GM18505 (cell line): ENCODE results near the gene RASSF10.

Experiments used
- ATAC-seq: cut with Tn5 transposase; IDR thresholded peaks from one replicate; pipeline ENCODE4 v1.9.1; 2021; ENCODE audit not compliant: unreplicated experiment
- POLR2A ChIP-seq: IDR thresholded peaks from 4 replicates; pipeline ENCODE4 v1.6.1; 2011; ENCODE audit warnings: borderline replicate concordance; ENCODE audit not compliant: insufficient read depth, insufficient read length; ENCODE audit errors: extremely low read depth

The RASSF10 gene

DNA sequence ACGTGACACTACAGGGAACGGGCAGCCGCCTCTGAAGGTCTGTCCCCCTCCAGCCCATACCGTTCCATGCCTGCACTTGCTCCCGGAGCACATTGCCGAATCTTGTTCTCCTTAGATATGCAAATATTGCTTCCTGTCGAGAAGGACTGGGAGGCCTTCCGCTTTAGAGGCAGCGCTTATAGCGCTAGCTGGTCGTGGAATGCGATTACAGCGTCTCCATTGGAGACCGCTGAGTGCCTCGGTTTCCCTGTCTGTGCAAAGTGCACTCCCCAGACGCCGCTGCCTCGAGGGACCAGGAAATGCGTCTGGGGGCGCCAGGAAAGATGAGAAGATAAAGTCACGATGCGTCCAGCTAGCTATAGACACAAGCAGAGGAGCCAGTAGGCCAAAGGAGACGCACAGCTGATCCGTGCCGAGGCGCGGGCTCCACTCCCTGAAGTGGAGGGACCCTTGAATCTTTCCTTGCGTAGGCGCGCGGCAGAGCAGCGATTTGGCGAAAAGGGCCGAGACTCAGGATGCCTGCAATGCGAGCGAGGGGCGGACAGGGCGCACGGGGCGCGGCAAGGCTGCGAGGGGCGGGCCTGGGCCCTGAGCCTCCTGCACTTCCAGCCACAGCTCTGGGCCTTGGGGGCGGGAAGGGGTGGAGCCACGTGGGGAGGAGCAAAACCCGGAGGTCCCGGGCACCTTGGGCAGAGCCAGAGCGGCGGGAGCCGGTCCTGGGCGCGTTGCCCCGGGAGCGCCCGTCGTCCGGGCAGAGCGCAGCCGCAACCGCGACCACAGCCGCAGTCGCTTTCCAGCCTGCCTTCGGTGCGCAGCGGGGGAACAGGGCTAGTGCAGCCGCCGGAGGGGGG, at the start of gene RASSF10:
RASSF10 (plus strand) TSS at position 692 of the 851 bp plus-strand sequence. CDS start 261 bp downstream, outside the sequence.
- TF ChIP-seq POLR2A = no peak
- ATAC-seq = no peak

DNA sequence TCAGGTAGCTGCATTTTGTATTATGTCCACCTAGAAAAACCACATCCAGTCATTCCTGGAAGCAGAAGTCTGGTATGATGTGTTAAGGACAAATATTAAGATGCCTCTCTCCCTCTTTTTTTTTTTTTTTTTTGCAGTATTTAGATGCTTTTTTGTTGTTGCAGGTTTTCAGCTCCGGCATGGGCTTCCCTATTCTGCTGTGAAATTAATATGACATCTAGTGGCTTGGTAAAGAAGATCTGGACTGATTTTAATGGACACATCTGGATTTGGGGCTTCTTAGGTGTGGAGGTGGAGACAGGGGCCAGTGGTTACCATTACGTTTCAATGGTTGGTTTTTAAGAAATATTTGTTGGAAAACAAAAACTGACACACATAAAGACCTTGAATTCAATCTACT, 47.5 kb upstream of the RASSF10 start:
- TF ChIP-seq POLR2A = no peak
- ATAC-seq = no peak

DNA sequence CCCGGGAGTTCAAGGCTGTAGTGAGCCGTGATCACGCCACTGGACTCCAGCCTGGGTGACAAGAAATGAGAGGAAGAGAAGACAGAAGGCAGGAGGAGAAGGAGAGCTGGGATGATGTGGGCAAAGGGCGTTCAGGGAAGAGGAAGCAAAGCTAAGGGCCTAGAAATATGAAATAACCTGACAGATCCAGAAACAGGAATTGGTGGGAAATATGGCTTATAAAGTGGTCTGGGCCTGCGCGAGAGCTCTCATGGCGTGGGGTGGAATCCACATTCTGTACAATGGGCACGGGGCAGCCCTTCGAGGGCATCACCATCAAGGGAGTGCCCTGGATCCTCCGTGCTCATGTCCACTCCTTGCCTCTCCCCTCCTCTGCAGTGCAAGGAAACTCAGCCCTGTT, 46.8 kb upstream of the RASSF10 start:
- ATAC-seq = no peak
- TF ChIP-seq POLR2A = no peak

DNA sequence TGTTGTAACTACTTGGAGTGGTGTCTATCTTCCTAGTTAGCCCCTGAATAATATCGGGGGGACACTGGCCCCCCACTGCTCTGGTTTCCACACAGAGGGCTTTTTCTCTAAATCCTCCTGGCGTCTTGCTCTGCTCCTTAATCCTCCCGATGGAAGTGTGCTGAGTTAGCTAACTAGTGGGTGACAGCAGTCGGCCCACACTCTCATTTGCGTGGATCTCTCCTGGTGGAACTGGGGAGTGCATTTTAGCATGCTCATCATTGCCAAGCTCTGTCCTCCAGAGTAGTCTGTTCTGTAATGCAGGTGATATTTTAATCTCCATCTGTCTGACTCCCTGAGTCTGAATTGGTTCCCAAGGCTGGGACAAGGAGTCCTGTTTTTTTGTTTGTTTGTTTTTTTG, 46.1 kb upstream of the RASSF10 start:
- ATAC-seq = no peak
- TF ChIP-seq POLR2A = no peak

DNA sequence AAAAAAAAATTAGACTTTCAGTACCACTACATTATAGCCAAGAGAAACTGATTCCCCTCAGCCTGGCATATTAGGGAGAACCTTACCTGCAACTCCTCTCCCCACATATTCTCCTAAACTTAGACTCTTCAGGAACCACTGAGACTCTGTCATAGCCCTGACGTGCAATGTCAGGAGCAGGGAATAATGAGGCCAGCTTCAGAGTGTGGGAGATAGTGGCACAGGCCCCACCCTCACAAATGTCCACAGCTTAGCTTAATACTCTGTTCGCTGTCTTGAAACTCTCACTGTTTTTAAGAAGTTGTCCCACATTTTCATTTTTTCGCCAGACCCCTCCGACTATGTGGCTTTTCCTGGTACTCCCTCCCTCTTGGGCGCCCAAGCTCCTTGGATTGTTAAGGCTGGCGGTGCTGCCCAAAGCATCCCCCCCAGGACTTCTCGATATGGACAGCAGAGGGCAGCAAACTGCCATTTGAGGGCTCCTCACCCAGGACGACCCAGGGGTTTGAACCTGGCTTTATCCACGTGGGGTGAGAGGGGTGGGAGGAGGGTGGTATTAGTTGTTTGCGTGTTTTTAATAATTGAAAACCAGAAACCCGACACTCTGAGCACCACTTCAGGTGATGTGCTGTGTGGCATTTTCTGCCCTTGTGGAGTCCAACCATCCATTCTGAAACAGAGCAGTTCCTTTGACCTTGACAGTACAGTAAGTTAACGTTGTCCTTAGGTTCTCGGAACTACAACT, 45.2 kb upstream of the RASSF10 start:
- no peak for TF ChIP-seq POLR2A
- peak; percentile 71 for ATAC-seq

DNA sequence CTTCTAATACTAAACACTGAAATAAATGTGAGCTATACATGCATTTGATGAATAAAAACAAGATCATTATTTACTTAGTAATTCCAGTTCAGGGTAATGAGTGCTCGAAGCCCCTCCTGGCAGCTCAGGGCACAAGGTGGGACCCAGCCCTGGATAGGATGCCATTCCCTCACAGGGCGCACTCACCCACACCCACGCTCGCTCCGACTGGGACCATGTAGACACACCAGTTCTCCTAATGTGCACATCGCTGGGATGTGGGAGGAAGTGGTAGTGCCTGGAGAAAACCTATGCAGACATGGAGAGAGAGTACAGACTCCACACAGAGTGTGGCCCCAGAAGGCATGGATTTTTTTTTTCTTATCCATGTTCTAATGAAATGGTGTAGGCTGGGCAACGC, 44.5 kb upstream of the RASSF10 start:
- ATAC-seq = no peak
- TF ChIP-seq POLR2A = no peak

DNA sequence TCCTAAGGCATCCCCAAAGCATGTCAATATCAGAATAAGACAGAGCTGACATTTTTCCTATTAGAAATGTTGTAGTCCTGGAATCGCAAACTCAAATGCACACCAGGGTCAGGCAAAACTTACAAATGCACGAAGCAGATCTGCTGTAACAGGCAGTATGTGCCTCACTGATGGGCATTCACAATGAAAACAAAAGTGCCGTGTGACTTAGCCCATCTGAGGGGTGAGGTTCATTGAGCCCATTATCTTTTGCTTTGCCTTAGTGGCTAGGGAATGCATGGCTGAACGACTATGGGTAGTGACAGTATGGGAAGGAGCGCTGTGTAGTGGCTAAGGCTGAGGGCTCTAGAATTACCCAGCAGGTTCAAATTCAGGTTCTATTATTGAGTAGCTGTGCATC, 43.1 kb upstream of the RASSF10 start:
- no peak for ATAC-seq
- TF ChIP-seq POLR2A = no peak

DNA sequence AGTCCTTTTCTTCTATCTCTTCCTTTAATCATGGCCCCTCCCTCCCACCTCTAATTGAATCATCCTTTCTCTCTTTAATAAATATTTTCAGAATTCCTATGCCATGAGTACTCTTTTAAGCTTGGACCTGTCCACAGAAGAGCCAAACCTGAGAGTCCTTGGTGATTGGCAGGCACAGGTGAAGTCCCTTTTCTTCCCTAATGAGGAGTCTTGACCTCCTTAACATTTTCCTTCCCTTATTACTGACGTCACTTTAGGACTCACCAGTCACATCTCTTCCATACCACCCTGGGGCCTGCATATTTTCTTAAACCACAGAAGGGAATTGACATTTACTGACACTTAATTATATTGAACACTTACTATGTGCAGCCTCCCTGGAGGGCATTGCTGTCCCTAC, 41.0 kb upstream of the RASSF10 start:
- TF ChIP-seq POLR2A = no peak

DNA sequence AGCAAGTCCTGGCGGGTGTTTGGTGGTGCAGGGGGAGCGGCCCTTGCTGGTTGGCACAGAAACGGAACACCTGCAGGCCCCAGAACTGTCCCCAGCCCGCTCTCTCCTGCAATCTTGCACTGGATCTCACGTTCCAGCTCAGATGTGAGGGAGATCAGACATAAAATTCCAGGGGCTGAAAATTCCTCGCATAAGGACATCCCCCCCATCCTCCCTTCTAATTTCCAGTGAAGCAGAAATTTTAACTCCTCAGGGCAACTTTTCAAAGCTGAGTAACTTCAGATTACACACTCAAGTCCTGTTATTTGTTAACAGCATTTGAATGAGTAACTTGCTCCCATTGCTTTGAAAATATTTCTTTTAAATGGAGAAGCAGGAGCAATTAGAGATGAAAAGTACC, 40.3 kb upstream of the RASSF10 start:
- ATAC-seq = no peak

More for the DNA sequence above, 41.0 kb upstream of the RASSF10 start:
- no peak for ATAC-seq

DNA sequence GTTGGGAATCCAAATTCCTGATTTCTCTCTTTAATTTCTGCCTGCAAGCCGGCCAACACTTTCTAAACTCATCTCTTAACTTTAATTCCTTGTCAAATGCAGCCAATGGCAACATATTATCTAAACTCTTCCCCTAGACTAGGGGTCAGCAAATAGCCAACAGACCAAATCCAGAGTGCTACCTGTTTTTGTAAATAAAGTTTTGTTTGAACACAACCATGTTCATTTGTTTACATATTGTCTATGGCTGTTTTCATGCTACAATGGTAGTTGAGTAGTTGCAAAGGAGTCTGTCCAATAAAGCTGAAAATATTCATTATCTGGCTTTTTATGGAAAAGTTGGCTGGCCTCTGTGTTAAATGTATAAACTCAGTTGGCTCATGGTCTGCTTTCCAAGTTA, 37.2 kb upstream of the RASSF10 start:
- TF ChIP-seq POLR2A = no peak
- ATAC-seq = no peak

More for the DNA sequence above, 40.3 kb upstream of the RASSF10 start:
- no peak for TF ChIP-seq POLR2A

DNA sequence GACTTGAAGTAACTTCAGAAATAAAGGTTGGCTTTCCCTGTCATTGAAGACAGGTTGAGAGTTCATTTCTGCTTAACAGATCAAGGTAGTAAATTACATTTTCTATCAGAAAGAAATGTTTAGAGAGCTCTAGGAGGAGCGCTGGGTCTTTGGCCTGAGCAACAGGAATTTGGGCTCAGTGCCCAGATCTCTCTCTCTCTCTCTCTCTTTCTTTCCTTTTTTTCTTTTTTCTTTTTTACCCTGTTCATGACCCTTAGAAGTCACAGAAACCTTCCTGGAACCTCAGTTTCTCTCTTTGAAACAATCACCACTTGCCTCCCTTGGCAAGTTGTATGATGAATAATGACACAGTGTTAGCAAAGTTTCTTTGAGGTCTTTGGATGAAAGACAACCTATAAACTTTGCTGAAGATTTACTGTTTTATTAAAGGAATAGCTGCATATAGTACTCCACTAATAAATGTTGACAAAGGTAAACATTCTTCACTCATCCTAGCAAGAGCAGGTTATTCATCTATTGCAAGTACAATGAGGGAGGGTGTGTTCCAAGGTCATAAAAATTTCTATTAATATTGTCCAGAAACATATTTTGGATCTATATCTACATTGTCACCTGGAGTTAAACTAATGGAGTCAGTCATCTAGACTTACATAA, 35.5 kb upstream of the RASSF10 start:
- no peak for TF ChIP-seq POLR2A

DNA sequence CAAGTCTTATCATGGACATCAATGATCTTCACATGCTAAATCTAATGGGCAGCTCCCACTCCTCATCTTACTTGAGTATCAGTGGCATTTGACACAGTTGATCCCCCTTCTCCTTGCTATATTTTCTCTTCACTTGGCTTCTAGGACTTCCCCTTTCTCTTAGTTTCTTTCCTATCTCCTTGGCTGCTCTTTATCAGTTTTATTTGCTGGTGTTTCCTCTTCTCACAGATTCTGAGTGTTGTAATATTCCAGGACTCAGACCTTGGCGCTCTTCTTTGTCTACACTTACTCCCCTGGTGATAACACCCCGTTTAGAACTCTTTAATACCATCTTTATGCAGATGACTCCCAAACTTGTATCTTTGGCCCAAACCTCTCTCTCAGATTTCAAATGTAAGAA, 33.9 kb upstream of the RASSF10 start:
- ATAC-seq = no peak
- no peak for TF ChIP-seq POLR2A

More for the DNA sequence above, 35.5 kb upstream of the RASSF10 start:
- ATAC-seq = no peak

DNA sequence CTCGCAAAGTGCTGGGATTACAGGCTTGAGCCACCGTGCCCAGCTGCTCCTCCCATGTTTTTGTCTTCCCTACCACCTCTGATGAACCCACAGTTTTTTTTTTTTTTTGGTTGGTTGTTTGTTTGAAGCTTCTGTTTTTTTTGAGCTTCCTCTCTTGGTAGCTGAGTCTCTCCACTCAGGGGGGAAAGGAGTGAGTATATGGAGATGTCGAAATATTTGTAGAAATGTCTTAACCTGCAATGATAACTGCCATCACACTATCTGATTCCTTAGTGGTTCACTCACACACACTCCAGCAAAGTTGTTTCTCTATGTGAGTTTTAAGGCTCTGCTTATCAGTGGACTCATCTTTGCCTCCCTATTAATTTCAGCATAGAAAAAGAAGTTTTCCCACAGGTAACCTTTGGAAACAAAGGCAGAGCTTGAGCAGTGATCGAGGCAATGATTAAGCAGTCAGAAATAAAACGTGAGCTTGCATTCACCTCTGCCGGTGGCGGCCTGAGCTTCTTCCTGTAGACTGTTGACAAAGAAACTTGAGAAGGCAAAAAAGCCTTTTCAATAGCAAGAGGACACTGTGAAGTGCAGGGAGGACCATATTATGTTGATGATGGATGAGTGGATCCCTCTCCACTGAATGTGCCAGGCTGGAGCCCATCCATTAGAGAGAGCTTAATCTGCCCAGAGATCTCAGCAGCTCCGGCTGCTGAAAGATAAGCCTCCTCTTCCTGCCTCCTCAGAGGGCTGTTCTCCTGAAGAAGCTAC, 29.0 kb upstream of the RASSF10 start:
- no peak for TF ChIP-seq POLR2A
- ATAC-seq = no peak
